Measurements from ENCODE around the gene CAMK4. TPM values are rescaled to one million over a fixed set of nuclear protein-coding genes. Genes with fewer than 3 reads are reported as not detected.

The CAMK4 gene
- total RNA-seq, 1 experiment from 2014 or later: 10.2 TPM

GRCh38 chr5:111385970-111386831 is 162.0 kb downstream of the CAMK4 start (continued):
- TF ChIP-seq REST (IDR thresholded peaks at IDR 0.05; ENCODE audit: low read depth): no peak
- no peak for TF ChIP-seq JUND (IDR thresholded peaks at IDR 0.05)

- Histone ChIP-seq H3K4me2 (ENCODE audit: low read length) (no peak overlapping the region), H3K36me3 (ENCODE audit: control insufficient read depth in 1 of 2, insufficient read depth in 2 of 2, low read length in 2 of 2) (no peaks in the 10 kb centered on the region), H3K79me2 (ENCODE audit: insufficient read depth, low read length) (no peaks in the 10 kb centered on the region), H3K4me1 (ENCODE audit: control insufficient read depth in 1 of 2, insufficient read depth in 2 of 2, low read length in 2 of 2) (peaks cover 3 to 25% of the 10 kb centered on the region in 2 experiments; a peak in 3 of 4 replicates), H3K27ac (ENCODE audit: low read depth, low read length) (no peak overlapping the region), H2AFZ (ENCODE audit: low read depth, low read length, poor library complexity, severe bottlenecking) (no peak overlapping the region), H3K27me3 (ENCODE audit: insufficient read depth, low read length) (no peaks in the 10 kb centered on the region), H4K20me1 (ENCODE audit: insufficient read depth) (no peaks in the 10 kb centered on the region), H3K4me3 (replicated peaks in 1 of 2; ENCODE audit: low read depth in 1 of 2, low read length in 2 of 2) (no peak overlapping the region), H3K9me2 (ENCODE audit: insufficient read depth) (no peaks in the 10 kb centered on the region), H3K9ac (ENCODE audit: low read length) (no peak overlapping the region), H3K9me3 (ENCODE audit: control insufficient read depth in 1 of 2, insufficient read depth in 1 of 2, low read depth in 1 of 2, low read length in 2 of 2) (no peaks in the 10 kb centered on the region)
- POLR2A ChIA-PET: no interaction called here
- ATAC-seq (no peak), DNase-seq (ENCODE audit: low read depth, low spot score) (no peak)
- RAD21 ChIA-PET (ENCODE audit: low non-redundant PET in 1 of 2, low total read pairs in 2 of 2, uncharacterized antibody in 2 of 2, unreplicated experiment in 2 of 2): no interaction called here
- BruUV-seq (replicated peaks): no TSS peak
- TF ChIP-seq, protein P1, sequence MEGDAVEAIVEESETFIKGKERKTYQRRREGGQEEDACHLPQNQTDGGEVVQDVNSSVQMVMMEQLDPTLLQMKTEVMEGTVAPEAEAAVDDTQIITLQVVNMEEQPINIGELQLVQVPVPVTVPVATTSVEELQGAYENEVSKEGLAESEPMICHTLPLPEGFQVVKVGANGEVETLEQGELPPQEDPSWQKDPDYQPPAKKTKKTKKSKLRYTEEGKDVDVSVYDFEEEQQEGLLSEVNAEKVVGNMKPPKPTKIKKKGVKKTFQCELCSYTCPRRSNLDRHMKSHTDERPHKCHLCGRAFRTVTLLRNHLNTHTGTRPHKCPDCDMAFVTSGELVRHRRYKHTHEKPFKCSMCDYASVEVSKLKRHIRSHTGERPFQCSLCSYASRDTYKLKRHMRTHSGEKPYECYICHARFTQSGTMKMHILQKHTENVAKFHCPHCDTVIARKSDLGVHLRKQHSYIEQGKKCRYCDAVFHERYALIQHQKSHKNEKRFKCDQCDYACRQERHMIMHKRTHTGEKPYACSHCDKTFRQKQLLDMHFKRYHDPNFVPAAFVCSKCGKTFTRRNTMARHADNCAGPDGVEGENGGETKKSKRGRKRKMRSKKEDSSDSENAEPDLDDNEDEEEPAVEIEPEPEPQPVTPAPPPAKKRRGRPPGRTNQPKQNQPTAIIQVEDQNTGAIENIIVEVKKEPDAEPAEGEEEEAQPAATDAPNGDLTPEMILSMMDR (IDR thresholded peaks at IDR 0.05 in 2 of 3, conservative IDR thresholded peaks at IDR 0.05 in 1 of 3; ENCODE audit: borderline replicate concordance in 1 of 3, insufficient read depth in 1 of 3, low read depth in 2 of 3, low read length in 2 of 3): no peak
- TF ChIP-seq MAX (IDR thresholded peaks at IDR 0.05) (no peak), EZH2phosphoT487 (IDR thresholded peaks at IDR 0.05; ENCODE audit: borderline replicate concordance) (no peak)
- CTCF ChIA-PET: no interaction called here
- intact Hi-C loops (cut with micrococcal nuclease): no loop called here
Measured at GRCh38 chr5:111386832-111387162, 162.6 kb downstream of the CAMK4 start.

Measured in HCT116 (cell line).